GM21390 (cell line): ENCODE data around the gene PRKAA2.

Source experiments
- ATAC-seq: cut with Tn5 transposase; IDR thresholded peaks from one replicate; pipeline ENCODE4 v1.9.1; 2021; ENCODE audit not compliant: unreplicated experiment

Gene PRKAA2

DNA sequence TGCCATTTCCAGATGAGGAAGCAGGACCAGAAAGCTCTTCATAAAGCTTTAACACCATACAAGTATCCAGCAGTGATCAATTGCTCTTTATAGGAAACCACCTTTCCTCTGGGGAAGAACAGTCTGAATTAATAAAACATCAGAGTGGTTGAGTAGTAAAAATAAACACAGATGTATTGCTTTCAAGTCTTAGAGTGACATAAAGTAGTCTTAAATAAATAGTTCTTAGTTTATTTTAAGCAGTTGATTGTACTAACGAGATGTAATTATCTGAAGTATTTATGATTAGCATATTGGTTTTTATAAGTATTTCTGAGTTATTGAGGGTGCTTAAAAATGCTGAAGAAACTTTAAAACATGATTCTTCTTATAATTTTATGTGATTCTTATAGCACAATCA lies 67.0 kb downstream of the PRKAA2 start:
- ATAC-seq, result no peak

DNA sequence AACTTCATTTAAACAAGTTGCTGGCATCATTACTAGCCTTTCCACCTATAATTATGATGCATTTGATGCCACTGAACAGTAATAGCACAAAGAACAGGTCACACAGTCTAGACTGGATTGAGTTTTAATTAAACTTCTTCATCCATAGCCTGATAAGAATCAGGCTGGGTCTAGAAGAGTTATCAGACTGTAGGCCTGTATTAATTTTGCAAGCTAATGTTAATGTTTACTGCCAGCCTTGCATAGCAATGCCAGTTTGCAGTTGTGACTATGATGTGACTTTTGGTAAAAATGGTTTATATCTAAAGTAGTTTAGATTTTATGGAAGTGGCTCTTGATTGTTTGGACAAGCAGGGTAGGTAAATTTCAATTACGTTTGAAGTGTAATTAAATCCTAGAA lies 68.0 kb downstream of the PRKAA2 start:
- ATAC-seq, result no peak

DNA sequence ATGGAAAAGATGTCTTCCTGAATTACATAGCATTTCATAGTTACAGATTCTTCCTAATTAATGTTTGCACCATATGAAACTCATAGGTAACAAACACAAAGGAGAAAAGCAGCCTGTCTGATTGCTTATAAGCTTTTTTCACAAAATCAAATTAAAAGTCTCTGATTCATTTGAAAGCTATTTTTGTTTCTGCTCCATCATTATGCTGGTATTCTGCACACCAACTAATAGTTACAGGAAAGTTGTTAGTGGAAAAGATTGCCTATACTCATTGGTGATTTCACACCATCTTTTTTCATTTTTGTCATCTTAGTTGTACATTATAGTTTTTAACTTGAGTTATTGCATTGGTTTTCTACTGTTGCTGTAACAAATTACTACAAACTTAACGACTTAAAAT lies 70.0 kb downstream of the PRKAA2 start:
- no peak for ATAC-seq

DNA sequence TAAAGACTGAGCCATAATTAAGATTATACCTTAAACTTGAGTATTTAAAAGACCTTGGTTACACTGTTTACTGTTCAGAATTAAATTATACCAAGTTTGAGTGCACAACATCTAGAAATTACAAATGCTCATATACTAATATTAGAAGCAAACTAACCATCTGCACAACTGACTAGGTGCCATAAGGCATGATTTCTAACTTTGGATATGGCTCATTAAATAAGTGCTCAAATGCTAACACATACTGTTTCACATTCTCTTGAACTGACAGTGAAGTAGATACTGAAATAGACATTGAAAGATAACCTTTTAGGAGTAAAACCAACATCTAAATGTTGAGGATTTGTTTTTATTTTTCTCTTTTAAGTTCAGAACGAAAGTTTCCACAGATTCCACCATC lies 74.1 kb downstream of the PRKAA2 start:
- ATAC-seq, result no peak

DNA sequence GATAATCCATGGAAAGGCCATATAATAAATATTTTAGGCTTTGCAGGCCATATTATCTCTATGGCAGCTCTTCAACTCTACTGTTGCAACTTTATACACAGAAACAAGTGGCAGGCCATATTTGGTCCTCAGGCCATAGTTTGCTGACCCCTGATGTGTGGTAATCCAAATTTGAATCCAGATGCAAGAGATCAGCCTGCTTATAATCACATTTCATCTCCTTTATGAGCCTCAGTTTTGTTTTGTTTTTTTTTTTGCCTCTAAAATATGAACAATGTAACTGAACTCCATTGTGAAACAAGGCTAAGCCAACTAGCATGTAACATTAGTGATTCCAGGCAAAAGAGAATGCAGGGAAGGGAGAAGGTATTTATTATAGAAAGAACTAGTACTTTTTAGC lies 81.6 kb downstream of the PRKAA2 start:
- no peak for ATAC-seq

DNA sequence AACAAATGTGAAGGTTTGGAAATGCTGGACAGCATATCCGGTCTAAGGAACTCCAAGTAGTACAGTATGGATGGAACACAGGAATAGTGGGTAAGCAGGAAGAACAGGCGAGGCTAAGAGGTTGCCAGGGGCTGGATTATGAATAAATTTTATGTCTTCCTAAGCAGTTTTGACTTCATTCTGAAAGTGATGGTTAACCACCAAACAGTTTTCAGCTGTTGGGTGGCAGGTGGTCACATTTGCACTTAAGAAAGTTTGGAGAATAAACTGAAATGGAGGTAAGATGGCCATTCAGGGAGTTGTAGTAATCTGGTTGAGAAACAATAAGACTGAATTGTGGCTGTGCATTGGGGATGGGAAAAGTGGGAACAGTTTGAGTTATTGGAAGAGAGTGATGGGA lies 83.8 kb downstream of the PRKAA2 start:
- no peak for ATAC-seq

DNA sequence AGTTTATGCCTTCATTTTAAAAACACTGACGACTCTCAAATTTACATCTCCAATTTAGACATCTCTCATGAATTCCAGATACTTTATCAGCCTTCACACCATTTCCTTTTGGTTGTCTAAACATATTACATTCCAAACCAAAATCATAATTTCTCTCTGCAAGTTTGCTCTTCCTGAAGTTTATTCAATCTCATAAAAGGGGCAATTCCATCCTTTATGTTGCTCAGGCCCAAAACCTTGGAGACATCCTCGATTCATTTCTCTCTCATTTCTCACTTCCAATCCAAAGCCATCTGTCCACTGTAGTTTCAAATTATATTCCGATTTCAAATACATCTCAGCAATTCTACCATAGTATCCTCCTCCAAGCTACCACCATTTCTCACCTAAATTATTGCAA lies 100.1 kb downstream of the PRKAA2 start:
- no peak for ATAC-seq

DNA sequence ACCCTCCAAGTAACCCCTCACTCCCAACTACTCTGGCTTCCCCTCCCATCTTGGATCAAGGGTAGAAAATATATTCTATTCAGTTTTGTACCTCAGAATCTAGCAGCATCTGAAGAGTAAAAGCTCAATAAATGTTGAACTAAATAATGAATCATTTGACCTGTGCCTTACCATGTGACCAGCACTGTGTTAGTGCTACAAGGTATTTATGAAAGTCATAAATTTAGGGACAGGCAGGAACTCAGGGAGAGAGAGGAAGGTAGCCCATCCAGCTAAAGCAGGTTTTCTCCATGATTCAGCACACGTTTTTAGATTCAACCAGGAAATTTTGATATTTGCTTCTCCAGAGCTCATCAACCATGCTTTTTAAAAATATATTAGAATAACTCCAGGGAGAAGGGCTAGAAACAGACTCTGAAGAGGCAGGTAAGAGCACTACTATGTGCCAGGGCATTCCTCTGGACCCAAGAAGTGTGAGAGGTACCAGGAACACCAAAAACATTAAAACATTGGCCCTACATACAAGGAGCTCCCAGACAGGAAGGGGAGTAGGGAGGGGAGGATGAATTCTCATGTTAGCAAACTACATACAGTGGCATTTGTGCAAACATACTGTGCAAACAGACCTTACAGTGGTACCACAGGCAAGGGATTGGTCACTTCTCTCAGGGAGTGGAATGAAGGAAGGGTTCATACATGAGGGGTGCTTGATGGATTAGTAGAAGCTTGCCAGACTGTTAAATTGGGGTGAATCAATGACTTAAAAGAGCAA lies 109.8 kb downstream of the PRKAA2 start:
- ATAC-seq, result no peak

DNA sequence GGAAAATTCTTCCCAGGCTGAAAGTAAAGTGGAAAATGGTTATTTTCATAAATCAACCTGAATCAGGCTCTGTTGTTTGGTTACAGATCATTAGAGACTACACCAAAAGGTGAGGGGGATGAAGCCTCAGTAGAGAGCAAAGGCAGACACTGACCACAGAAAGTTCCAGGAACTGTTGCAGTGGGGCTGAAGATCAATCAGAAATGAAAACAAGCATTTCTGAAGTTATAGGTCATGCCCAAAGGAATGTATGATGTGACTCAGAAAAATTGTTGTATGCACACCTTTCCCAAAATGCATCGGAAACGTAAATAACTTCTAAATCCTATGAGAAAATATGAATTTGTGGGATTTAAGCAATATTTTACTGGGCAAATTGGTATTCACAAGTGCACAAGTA lies 110.8 kb downstream of the PRKAA2 start:
- no peak for ATAC-seq

DNA sequence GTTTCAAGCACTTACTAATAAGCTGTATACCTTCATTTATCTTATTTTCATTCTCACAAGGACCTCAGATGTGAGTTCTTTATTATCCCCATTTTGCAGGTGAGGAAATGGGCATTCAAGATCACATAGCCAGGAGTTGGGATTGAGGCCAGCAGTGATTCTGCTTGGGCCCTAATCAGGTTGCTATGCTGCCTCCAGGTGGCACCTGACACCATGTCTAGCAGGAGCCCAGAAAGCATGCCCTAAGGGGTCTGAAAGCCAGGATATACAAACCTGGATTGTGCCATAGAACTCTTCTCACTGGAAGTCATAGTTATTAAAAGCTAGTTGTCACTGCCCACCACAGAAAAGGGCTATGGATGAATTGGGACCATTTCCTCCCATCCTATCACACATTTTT lies 113.0 kb downstream of the PRKAA2 start:
- no peak for ATAC-seq

DNA sequence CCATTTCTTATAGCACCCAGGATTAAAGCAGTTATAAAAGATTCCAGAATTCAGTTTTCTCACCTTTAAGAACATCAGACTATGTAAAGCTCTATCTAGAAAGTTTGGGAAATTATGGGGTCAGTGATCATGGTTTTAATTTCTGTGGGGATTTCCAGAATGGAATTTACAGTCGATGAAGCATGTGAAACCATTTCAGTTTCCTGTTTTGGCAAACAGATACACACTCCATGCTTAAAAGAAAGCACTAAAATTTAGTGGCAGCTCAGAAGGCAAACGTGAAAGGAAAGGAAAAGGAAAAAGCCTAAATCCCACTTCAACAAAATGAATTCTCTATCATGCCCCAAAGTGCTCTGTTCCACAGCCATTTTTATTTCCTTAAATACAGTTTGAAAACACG lies 113.7 kb downstream of the PRKAA2 start:
- no peak for ATAC-seq
